K562 (cell line): ENCODE measurements around the gene NUP62. TPM values are rescaled to one million over a fixed set of nuclear protein-coding genes. Genes with fewer than 3 reads are reported as not detected.
A peak's percentile ranks its signal among the peaks of the same experiment; 100 is the strongest.

ENCODE experiments used
- ATAC-seq: fragments of 200-7000 bp; cut with Tn5 transposase; 3 replicates; pipeline ENCODE4 v1.9.1; 2020; ENCODE audit warnings: moderate library complexity
- BruUV-seq: library from RNA; stranded (reverse); fragments of 400-500 nt; replicated peaks from 2 replicates; lab custom pipeline; 2021; lab: Mats Ljungman, UMichigan
- CTCF ChIA-PET: fragments of 300-600 bp; formaldehyde crosslinking; extraction: SDS; loops from one replicate; lab custom pipeline; 2021; ENCODE audit warnings: low intra/inter-chr PET ratio; lab: Yijun Ruan, JAX
- POLR2A ChIA-PET: fragments of 300-600, 350-650 bp; sonication (Branson Sonifier 250); formaldehyde crosslinking; extraction: SDS; loops from one replicate; lab custom pipeline; 2021; ENCODE audit warnings: antibody characterized with exemption, inconsistent platforms; lab: Yijun Ruan, JAX
- DNase-seq, 4 experiments: peaks; one replicate each; pipeline versions ENCODE4 v3.0.0 to v3.0.0-alpha.2; 2011 to 2018; ENCODE audit warnings: low spot score in 3 of 4, mixed read lengths in 3 of 4; ENCODE audit errors: extremely low read depth in 1 of 4
- FAIRE-seq: peaks from 2 replicates; lab custom pipeline; 2011; peaks lifted over from hg19 to GRCh38; lab: Jason Lieb, UNC
- H2AFZ ChIP-seq: 2 replicates; pipeline ENCODE4 v1.6.0; 2011; ENCODE audit warnings: low read depth, low read length, control low read depth, inconsistent platforms
- H3K27ac ChIP-seq: fragments of 200-600 bp; 3 replicates; pipeline ENCODE4 v1.8.0; 2011; ENCODE audit warnings: low read depth, mild to moderate bottlenecking, control low read depth, inconsistent platforms, low read length, moderate library complexity, mixed read lengths; ENCODE audit errors: extremely low read depth
- H3K27me3 ChIP-seq, 2 experiments: fragments of 300-600 bp in 1 of 2; 2 replicates in 1 of 2; 3 replicates in 1 of 2; pipeline versions ENCODE4 v1.6.0 to v1.8.0; 2011; ENCODE audit warnings: inconsistent platforms in 2 of 2, low read length in 2 of 2, mild to moderate bottlenecking in 1 of 2, mixed read lengths in 1 of 2, moderate library complexity in 1 of 2; ENCODE audit not compliant: control insufficient read depth in 2 of 2, insufficient read depth in 2 of 2
- H3K36me3 ChIP-seq: fragments of 300-600 bp; 3 replicates; pipeline ENCODE4 v1.8.0; 2011; ENCODE audit warnings: mild to moderate bottlenecking, low read length, inconsistent platforms; ENCODE audit not compliant: control insufficient read depth, insufficient read depth
- H3K4me1 ChIP-seq, 2 experiments: fragments of 200-600 bp in 1 of 2; replicated peaks in 1 of 2; 2 replicates in 1 of 2; 3 replicates in 1 of 2; pipeline versions ENCODE4 v1.5.1 to v1.8.0; 2011; ENCODE audit warnings: inconsistent platforms in 2 of 2, low read length in 2 of 2, mild to moderate bottlenecking in 1 of 2, mixed read lengths in 1 of 2, moderate library complexity in 1 of 2; ENCODE audit not compliant: control insufficient read depth in 2 of 2, insufficient read depth in 2 of 2
- H3K4me2 ChIP-seq: 2 replicates; pipeline ENCODE4 v1.6.1; 2011; ENCODE audit warnings: low read length, control low read depth, inconsistent platforms, mixed read lengths; ENCODE audit not compliant: insufficient read depth
- H3K4me3 ChIP-seq: fragments of 200-600 bp; sonication (generic), shearing (Covaris generic); 2 replicates; pipeline ENCODE4 v1.5.1; 2016; ENCODE audit warnings: control low read depth, inconsistent platforms
- H3K79me2 ChIP-seq: fragments of 200-600 bp; 3 replicates; pipeline ENCODE4 v1.8.0; 2011; ENCODE audit warnings: low read length, inconsistent platforms; ENCODE audit not compliant: control insufficient read depth, insufficient read depth
- H3K9ac ChIP-seq, 2 experiments: 2 replicates each; pipeline versions ENCODE4 v1.6.0 to v1.6.1; 2011; ENCODE audit warnings: low read depth in 2 of 2, low read length in 2 of 2, control low read depth in 1 of 2, inconsistent platforms in 1 of 2, mild to moderate bottlenecking in 1 of 2, mixed read lengths in 1 of 2; ENCODE audit not compliant: insufficient read depth in 1 of 2
- H3K9me1 ChIP-seq: one replicate; pipeline ENCODE4 v1.6.0; 2011; ENCODE audit warnings: inconsistent platforms, mild to moderate bottlenecking, low read length, moderate library complexity; ENCODE audit not compliant: control insufficient read depth, insufficient read depth
- H3K9me3 ChIP-seq: replicated peaks from 2 replicates; pipeline ENCODE4 v1.5.1; 2011; ENCODE audit warnings: low read depth, low read length, inconsistent platforms; ENCODE audit not compliant: control insufficient read depth, insufficient read depth
- H4K20me1 ChIP-seq: replicated peaks from 2 replicates; pipeline ENCODE4 v1.6.1; 2011; ENCODE audit warnings: low read length, inconsistent platforms, mixed read lengths; ENCODE audit not compliant: control insufficient read depth, insufficient read depth
- CBFA2T3 ChIP-seq: fragments of 450-650 bp; IDR thresholded peaks from 2 replicates; pipeline ENCODE4 v1.6.1; 2017
- FOXA1 ChIP-seq: fragments of 450-650 bp; IDR thresholded peaks from 2 replicates; pipeline ENCODE4 v1.6.1; 2016; ENCODE audit warnings: mild to moderate bottlenecking, borderline replicate concordance
- HDAC1 ChIP-seq, 2 experiments: fragments of 450-650 bp; IDR thresholded peaks; 2 replicates each; pipeline ENCODE4 v1.6.1; 2016 to 2017; ENCODE audit warnings: inconsistent platforms in 1 of 2, mild to moderate bottlenecking in 1 of 2, moderate library complexity in 1 of 2
- NFYB ChIP-seq: IDR thresholded peaks from 2 replicates; pipeline ENCODE4 v1.6.1; 2011; ENCODE audit warnings: mild to moderate bottlenecking, moderate library complexity; ENCODE audit not compliant: insufficient read length; ENCODE audit errors: extremely low read depth
- RAD51 ChIP-seq: fragments of 450-650 bp; IDR thresholded peaks from 2 replicates; pipeline ENCODE4 v1.7.1; 2016; ENCODE audit warnings: low read depth, mild to moderate bottlenecking, borderline replicate concordance
- RBFOX2 ChIP-seq: fragments of 200-400 bp; formaldehyde crosslinking; IDR thresholded peaks from 2 replicates; pipeline ENCODE4 v1.6.1; 2017; ENCODE audit warnings: low read depth, mild to moderate bottlenecking, low read length, moderate library complexity
- WGBS: fragments of 100-300 bp; shearing (Covaris generic); methylation state at CpG from one replicate; pipeline ENCODE4 v1.1.6; 2016; ENCODE audit warnings: low coverage, mixed read lengths; ENCODE audit not compliant: insufficient coverage; ENCODE audit errors: missing lambda C conversion rate; 5-methylcytosine and 5-hydroxymethylcytosine counted together
- in situ Hi-C: fragments of 300-500 bp; cut with MboI; formaldehyde crosslinking; loops from 4 replicates; pipeline ENCODE4 v1.15.0; 2018; ENCODE audit warnings: inconsistent platforms, mixed read lengths
- intact Hi-C: fragments of 100-400 bp; cut with micrococcal nuclease; formaldehyde crosslinking; loops from 2 replicates; pipeline ENCODE4 v1.14.2; 2022
- polyA plus RNA-seq, 8 experiments: library from polyadenylated mRNA; depleted of rRNA in 4 of 8; stranded (reverse) in 5 of 8; unstranded in 3 of 8; fragments of >200 nt; fragmentation: Nextera tagmentation in 2 of 8; fragmentation: Illumina TruSeq in 1 of 8; extraction: Ambion mirVana in 2 of 8; extraction: Trizol in 1 of 8; gene quantifications; 2 replicates each; pipeline versions ENCODE4 v1.2.1 to v1.2.3, GENCODE V29; 2011 to 2014; ENCODE audit warnings: inconsistent platforms in 1 of 8, missing spikeins in 1 of 8
- total RNA-seq, 7 experiments: library from RNA; depleted of rRNA in 6 of 7; stranded (reverse); fragments of >200 nt in 6 of 7; fragmentation: Illumina TruSeq in 2 of 7; extraction: Trizol in 2 of 7; gene quantifications; 2 replicates each; pipeline versions ENCODE4 v1.2.1 to v1.2.3, GENCODE V29; 2011 to 2021; ENCODE audit warnings: low replicate concordance in 1 of 7

NUP62 gene
- total and polyA plus RNA-seq, 9 of the 15 experiments (the other 6 are each of a cell fraction or from before 2014, with no cell fraction given): 16.9 to 109 (median 66.0) TPM

DNA sequence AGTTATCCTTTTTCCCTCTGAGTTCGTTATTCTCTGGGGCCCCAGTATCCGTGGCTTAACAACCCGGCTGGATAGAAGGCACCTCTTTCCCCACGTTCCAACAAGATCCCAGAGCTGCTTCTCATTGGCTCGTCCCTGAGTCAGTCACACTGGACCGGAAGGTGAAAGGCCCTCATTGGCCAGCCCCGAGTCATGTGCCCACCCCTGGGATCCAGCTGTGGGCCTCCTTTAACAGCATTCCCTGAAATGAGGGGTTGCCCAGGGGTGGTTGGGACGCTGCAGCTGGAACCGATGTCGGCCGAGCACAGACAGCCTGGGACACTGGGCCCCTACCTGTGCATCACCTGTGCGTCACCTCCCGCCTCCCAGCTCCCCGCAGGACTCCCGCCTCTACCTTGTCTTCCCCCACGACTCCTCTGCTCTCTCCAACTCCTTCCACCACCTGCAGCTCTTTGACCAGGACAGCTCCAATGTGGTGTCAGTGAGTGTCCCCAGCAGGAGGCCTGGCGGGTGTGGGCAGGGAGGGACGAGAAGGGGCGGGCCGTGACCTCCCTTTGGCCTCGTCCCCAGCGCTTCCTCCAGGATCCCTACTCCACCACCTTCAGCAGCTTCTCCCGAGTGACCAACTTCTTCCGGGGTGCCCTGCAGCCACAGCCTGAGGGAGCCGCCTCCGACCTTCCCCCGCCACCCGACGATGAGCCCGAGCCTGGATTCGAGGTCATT lies 47.5 kb downstream of the NUP62 start (continued):
- TF ChIP-seq FOXA1 (no peak), RAD51 (peak; percentile 36; the same call in 1 of the 2 replicates), NFYB (peak; percentile 64)
- TF ChIP-seq, all 486 proteins: peak for 10

DNA sequence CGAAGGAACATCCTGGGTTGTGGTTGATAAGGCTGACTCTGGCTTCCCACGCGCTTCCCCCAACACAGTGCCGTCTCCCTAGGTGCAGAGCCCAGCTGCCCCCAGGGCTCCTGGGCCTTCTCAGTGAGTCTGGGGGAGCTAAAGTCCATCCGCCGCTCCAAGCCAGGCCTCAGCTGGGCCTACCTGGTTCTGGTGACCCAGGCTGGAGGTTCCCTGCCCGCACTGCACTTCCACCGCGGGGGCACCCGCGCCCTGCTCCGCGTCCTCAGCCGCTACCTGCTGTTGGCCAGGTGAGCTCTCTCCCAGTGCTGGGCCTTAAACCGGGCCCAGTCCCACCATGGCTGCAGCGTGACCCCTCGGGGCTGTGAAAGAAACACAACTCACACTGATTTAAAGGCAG lies 48.1 kb downstream of the NUP62 start:
- CTCF ChIA-PET: no interaction called here
- no peak overlapping the region for H3K4me3 ChIP-seq
- H3K27ac ChIP-seq: no peak overlapping the region
- no peak for DNase-seq
- peak overlapping the region in 1 of 2 experiments; percentile 52; a peak in 2 of 4 replicates for H3K9ac ChIP-seq
- no peak for FAIRE-seq
- POLR2A ChIA-PET: interaction anchor here (0.6 to 0.7 kb wide), 2 partner anchors 42 to 287 kb away, joined by 3 read pairs; no protein-coding TSS in a partner anchor
- intact Hi-C loops (no loop called here), in situ Hi-C loops (no loop called here)
- 94% methylated on average over 17 of the region's 17 CpGs for WGBS
- no TSS peak for BruUV-seq
- H3K4me1 ChIP-seq: peaks cover 6 to 57% of the 10 kb centered on the region in 2 experiments; a peak in 3 of 5 replicates
- peaks cover 55% of the 10 kb centered on the region for H3K36me3 ChIP-seq
- peaks cover 6% of the 10 kb centered on the region for H3K79me2 ChIP-seq
- no peak overlapping the region for H3K4me2 ChIP-seq
- H3K9me1 ChIP-seq: no peaks in the 10 kb centered on the region
- no peak for ATAC-seq
- H2AFZ ChIP-seq: no peak overlapping the region
- no peaks in the 10 kb centered on the region for H4K20me1 ChIP-seq
- 0 out of 2 replicates have a peak, but pooled peaks have one; percentile 16 for TF ChIP-seq RBFOX2
- no peak for TF ChIP-seq HDAC1 (IDR thresholded peaks at IDR 0.05)
- TF ChIP-seq CBFA2T3: 0 out of 2 replicates have a peak, but pooled peaks have one; percentile 4
- no peaks in the 10 kb centered on the region for H3K9me3 ChIP-seq
- H3K27me3 ChIP-seq: no peaks in the 10 kb centered on the region
